K562 (cell line): Measurements from ENCODE around the gene ECI1. TPM values are rescaled to one million over a fixed set of nuclear protein-coding genes. Genes with fewer than 3 reads are reported as not detected.

ENCODE experiments used
- ATAC-seq: fragments of 200-7000 bp; cut with Tn5 transposase; 3 replicates; pipeline ENCODE4 v1.9.1; 2020; ENCODE audit warnings: moderate library complexity
- BruUV-seq: library from RNA; stranded (reverse); fragments of 400-500 nt; replicated peaks from 2 replicates; lab custom pipeline; 2021; lab: Mats Ljungman, UMichigan
- CTCF ChIA-PET: fragments of 300-600 bp; formaldehyde crosslinking; extraction: SDS; loops from one replicate; lab custom pipeline; 2021; ENCODE audit warnings: low intra/inter-chr PET ratio; lab: Yijun Ruan, JAX
- POLR2A ChIA-PET: fragments of 300-600, 350-650 bp; sonication (Branson Sonifier 250); formaldehyde crosslinking; extraction: SDS; loops from one replicate; lab custom pipeline; 2021; ENCODE audit warnings: antibody characterized with exemption, inconsistent platforms; lab: Yijun Ruan, JAX
- DNase-seq, 4 experiments: peaks; one replicate each; pipeline versions ENCODE4 v3.0.0 to v3.0.0-alpha.2; 2011 to 2018; ENCODE audit warnings: low spot score in 3 of 4, mixed read lengths in 3 of 4; ENCODE audit errors: extremely low read depth in 1 of 4
- FAIRE-seq: peaks from 2 replicates; lab custom pipeline; 2011; peaks lifted over from hg19 to GRCh38; lab: Jason Lieb, UNC
- H2AFZ ChIP-seq: 2 replicates; pipeline ENCODE4 v1.6.0; 2011; ENCODE audit warnings: low read depth, low read length, control low read depth, inconsistent platforms
- H3K27ac ChIP-seq: fragments of 200-600 bp; 3 replicates; pipeline ENCODE4 v1.8.0; 2011; ENCODE audit warnings: low read depth, mild to moderate bottlenecking, control low read depth, inconsistent platforms, low read length, moderate library complexity, mixed read lengths; ENCODE audit errors: extremely low read depth
- H3K27me3 ChIP-seq, 2 experiments: fragments of 300-600 bp in 1 of 2; 2 replicates in 1 of 2; 3 replicates in 1 of 2; pipeline versions ENCODE4 v1.6.0 to v1.8.0; 2011; ENCODE audit warnings: inconsistent platforms in 2 of 2, low read length in 2 of 2, mild to moderate bottlenecking in 1 of 2, mixed read lengths in 1 of 2, moderate library complexity in 1 of 2; ENCODE audit not compliant: control insufficient read depth in 2 of 2, insufficient read depth in 2 of 2
- H3K36me3 ChIP-seq: fragments of 300-600 bp; 3 replicates; pipeline ENCODE4 v1.8.0; 2011; ENCODE audit warnings: mild to moderate bottlenecking, low read length, inconsistent platforms; ENCODE audit not compliant: control insufficient read depth, insufficient read depth
- H3K4me1 ChIP-seq, 2 experiments: fragments of 200-600 bp in 1 of 2; replicated peaks in 1 of 2; 2 replicates in 1 of 2; 3 replicates in 1 of 2; pipeline versions ENCODE4 v1.5.1 to v1.8.0; 2011; ENCODE audit warnings: inconsistent platforms in 2 of 2, low read length in 2 of 2, mild to moderate bottlenecking in 1 of 2, mixed read lengths in 1 of 2, moderate library complexity in 1 of 2; ENCODE audit not compliant: control insufficient read depth in 2 of 2, insufficient read depth in 2 of 2
- H3K4me2 ChIP-seq: 2 replicates; pipeline ENCODE4 v1.6.1; 2011; ENCODE audit warnings: low read length, control low read depth, inconsistent platforms, mixed read lengths; ENCODE audit not compliant: insufficient read depth
- H3K4me3 ChIP-seq: fragments of 200-600 bp; sonication (generic), shearing (Covaris generic); 2 replicates; pipeline ENCODE4 v1.5.1; 2016; ENCODE audit warnings: control low read depth, inconsistent platforms
- H3K79me2 ChIP-seq: fragments of 200-600 bp; 3 replicates; pipeline ENCODE4 v1.8.0; 2011; ENCODE audit warnings: low read length, inconsistent platforms; ENCODE audit not compliant: control insufficient read depth, insufficient read depth
- H3K9ac ChIP-seq, 2 experiments: 2 replicates each; pipeline versions ENCODE4 v1.6.0 to v1.6.1; 2011; ENCODE audit warnings: low read depth in 2 of 2, low read length in 2 of 2, control low read depth in 1 of 2, inconsistent platforms in 1 of 2, mild to moderate bottlenecking in 1 of 2, mixed read lengths in 1 of 2; ENCODE audit not compliant: insufficient read depth in 1 of 2
- H3K9me1 ChIP-seq: one replicate; pipeline ENCODE4 v1.6.0; 2011; ENCODE audit warnings: inconsistent platforms, mild to moderate bottlenecking, low read length, moderate library complexity; ENCODE audit not compliant: control insufficient read depth, insufficient read depth
- H3K9me3 ChIP-seq: replicated peaks from 2 replicates; pipeline ENCODE4 v1.5.1; 2011; ENCODE audit warnings: low read depth, low read length, inconsistent platforms; ENCODE audit not compliant: control insufficient read depth, insufficient read depth
- H4K20me1 ChIP-seq: replicated peaks from 2 replicates; pipeline ENCODE4 v1.6.1; 2011; ENCODE audit warnings: low read length, inconsistent platforms, mixed read lengths; ENCODE audit not compliant: control insufficient read depth, insufficient read depth
- ARID1B ChIP-seq: fragments of 450-650 bp; IDR thresholded peaks from 2 replicates; pipeline ENCODE4 v1.6.1; 2016; ENCODE audit warnings: antibody characterized with exemption, mild to moderate bottlenecking, inconsistent platforms
- COPS2 ChIP-seq: fragments of 450-650 bp; conservative IDR thresholded peaks from 2 replicates; pipeline ENCODE4 v1.6.1; 2016; ENCODE audit warnings: mild to moderate bottlenecking, moderate library complexity
- CREBBP ChIP-seq: IDR thresholded peaks from one replicate; pipeline ENCODE4 v1.6.1; 2012; ENCODE audit warnings: low read depth, mild to moderate bottlenecking, control low read depth, inconsistent platforms, low read length
- FOXJ3 ChIP-seq: sonication (generic); formaldehyde crosslinking; IDR thresholded peaks from 2 replicates; pipeline ENCODE4 v1.4.0; 2020; ENCODE audit warnings: mild to moderate bottlenecking, missing genetic modification reagents
- NFIC ChIP-seq: fragments of 450-650 bp; IDR thresholded peaks from 2 replicates; pipeline ENCODE4 v1.6.1; 2017; ENCODE audit warnings: mild to moderate bottlenecking, inconsistent platforms
- RBFOX2 ChIP-seq: fragments of 200-400 bp; formaldehyde crosslinking; IDR thresholded peaks from 2 replicates; pipeline ENCODE4 v1.6.1; 2017; ENCODE audit warnings: low read depth, mild to moderate bottlenecking, low read length, moderate library complexity
- RFX7 ChIP-seq: fragments of 250-450 bp; sonication (Bioruptor Pico); IDR thresholded peaks from 2 replicates; pipeline ENCODE4 v1.5.1; 2021; ENCODE audit warnings: mild to moderate bottlenecking
- ZBTB49 ChIP-seq: sonication (generic); formaldehyde crosslinking; IDR thresholded peaks from 2 replicates; pipeline ENCODE4 v1.8.0; 2022; ENCODE audit warnings: missing genetic modification reagents, mild to moderate bottlenecking, borderline replicate concordance
- ZNF561 ChIP-seq: fragments of 450-650 bp; formaldehyde crosslinking; conservative IDR thresholded peaks from 2 replicates; pipeline ENCODE4 v1.4.0; 2020; ENCODE audit warnings: mild to moderate bottlenecking, moderate library complexity
- WGBS: fragments of 100-300 bp; shearing (Covaris generic); methylation state at CpG from one replicate; pipeline ENCODE4 v1.1.6; 2016; ENCODE audit warnings: low coverage, mixed read lengths; ENCODE audit not compliant: insufficient coverage; ENCODE audit errors: missing lambda C conversion rate; 5-methylcytosine and 5-hydroxymethylcytosine counted together
- in situ Hi-C: fragments of 300-500 bp; cut with MboI; formaldehyde crosslinking; loops from 4 replicates; pipeline ENCODE4 v1.15.0; 2018; ENCODE audit warnings: inconsistent platforms, mixed read lengths
- intact Hi-C: fragments of 100-400 bp; cut with micrococcal nuclease; formaldehyde crosslinking; loops from 2 replicates; pipeline ENCODE4 v1.14.2; 2022
- polyA plus RNA-seq, 8 experiments: library from polyadenylated mRNA; depleted of rRNA in 4 of 8; stranded (reverse) in 5 of 8; unstranded in 3 of 8; fragments of >200 nt; fragmentation: Nextera tagmentation in 2 of 8; fragmentation: Illumina TruSeq in 1 of 8; extraction: Ambion mirVana in 2 of 8; extraction: Trizol in 1 of 8; gene quantifications; 2 replicates each; pipeline versions ENCODE4 v1.2.1 to v1.2.3, GENCODE V29; 2011 to 2014; ENCODE audit warnings: inconsistent platforms in 1 of 8, missing spikeins in 1 of 8
- total RNA-seq, 7 experiments: library from RNA; depleted of rRNA in 6 of 7; stranded (reverse); fragments of >200 nt in 6 of 7; fragmentation: Illumina TruSeq in 2 of 7; extraction: Trizol in 2 of 7; gene quantifications; 2 replicates each; pipeline versions ENCODE4 v1.2.1 to v1.2.3, GENCODE V29; 2011 to 2021; ENCODE audit warnings: low replicate concordance in 1 of 7
- TF ChIP-seq, protein P1 (sequence below): IDR thresholded peaks from 2 replicates; pipeline ENCODE4 v1.6.1; 2016; ENCODE audit warnings: missing genetic modification characterization, missing compliant biosample characterization

Gene ECI1
- total and polyA plus RNA-seq, 9 of the 15 experiments (the other 6 are each of a cell fraction or from before 2014, with no cell fraction given), result 4.7 to 189 (median 54.0) TPM

GRCh38 chr16:2229091-2229490, 22.3 kb downstream of the ECI1 start (continued):
- TF ChIP-seq, protein P1, sequence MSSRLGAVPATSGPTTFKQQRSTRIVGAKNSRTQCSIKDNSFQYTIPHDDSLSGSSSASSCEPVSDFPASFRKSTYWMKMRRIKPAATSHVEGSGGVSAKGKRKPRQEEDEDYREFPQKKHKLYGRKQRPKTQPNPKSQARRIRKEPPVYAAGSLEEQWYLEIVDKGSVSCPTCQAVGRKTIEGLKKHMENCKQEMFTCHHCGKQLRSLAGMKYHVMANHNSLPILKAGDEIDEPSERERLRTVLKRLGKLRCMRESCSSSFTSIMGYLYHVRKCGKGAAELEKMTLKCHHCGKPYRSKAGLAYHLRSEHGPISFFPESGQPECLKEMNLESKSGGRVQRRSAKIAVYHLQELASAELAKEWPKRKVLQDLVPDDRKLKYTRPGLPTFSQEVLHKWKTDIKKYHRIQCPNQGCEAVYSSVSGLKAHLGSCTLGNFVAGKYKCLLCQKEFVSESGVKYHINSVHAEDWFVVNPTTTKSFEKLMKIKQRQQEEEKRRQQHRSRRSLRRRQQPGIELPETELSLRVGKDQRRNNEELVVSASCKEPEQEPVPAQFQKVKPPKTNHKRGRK, result no peak
- TF ChIP-seq RFX7 (CRISPR knock-in tag), result no peak

DNA sequence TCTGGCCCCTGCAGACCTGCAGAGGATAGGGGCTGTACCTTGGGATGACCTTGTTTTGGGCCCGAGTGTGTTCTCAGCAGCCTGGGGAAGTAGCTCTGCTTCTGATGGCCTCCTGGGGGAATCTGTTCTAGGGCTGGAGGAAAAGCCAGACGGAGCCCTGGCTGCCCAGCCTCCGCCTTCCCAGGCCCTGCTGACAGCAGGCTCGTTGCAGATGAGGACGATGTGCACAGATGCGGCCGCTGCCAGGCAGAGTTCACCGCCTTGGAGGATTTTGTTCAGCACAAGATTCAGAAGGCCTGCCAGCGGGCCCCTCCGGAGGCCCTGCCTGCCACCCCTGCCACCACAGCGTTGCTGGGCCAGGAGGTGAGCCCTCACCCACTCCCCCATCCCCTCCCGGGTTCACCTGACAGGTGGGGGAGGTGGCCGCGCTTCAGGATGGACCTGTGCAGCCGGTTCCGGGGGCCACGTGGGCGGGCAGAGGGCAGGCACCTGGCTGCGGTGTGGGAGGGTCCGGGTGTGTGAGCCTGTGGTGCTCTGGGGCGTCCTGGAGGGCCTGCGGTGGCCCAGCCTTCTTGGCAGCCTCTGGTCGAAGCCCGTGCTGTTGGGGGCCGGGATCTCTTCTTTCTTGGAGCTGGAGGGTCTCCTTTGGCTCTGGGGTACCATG, 23.1 kb downstream of the ECI1 start:
- Histone ChIP-seq H3K4me3 (no peak overlapping the region), H3K9ac (peak overlapping the region in 1 of 2 experiments; percentile 40; a peak in 1 of 4 replicates)

More for the DNA sequence above, 23.1 kb downstream of the ECI1 start:
- no peak for ATAC-seq
- Histone ChIP-seq H4K20me1 (peaks cover 11% of the 10 kb centered on the region), H3K79me2 (peaks cover 53% of the 10 kb centered on the region), H2AFZ (no peak overlapping the region), H3K4me2 (no peak overlapping the region), H3K9me1 (no peaks in the 10 kb centered on the region), H3K9me3 (no peaks in the 10 kb centered on the region), H3K27ac (no peak overlapping the region), H3K4me1 (peaks cover 6 to 61% of the 10 kb centered on the region in 2 experiments; a peak in 3 of 5 replicates), H3K27me3 (no peaks in the 10 kb centered on the region), H3K36me3 (peaks cover 81% of the 10 kb centered on the region; the same call in 1 of the 3 replicates)
- no peak for DNase-seq
- 89% methylated on average over 17 of the region's 25 CpGs for WGBS
- ChIA-PET POLR2A (interaction anchor here (1.4 to 3.5 kb wide), 2 partner anchors 13 to 19 kb away, joined by 3 to 12 read pairs; partner anchors contain the start of gene PGP), CTCF (no interaction called here)
- BruUV-seq, result no TSS peak
- no peak for FAIRE-seq
- intact Hi-C loops (no loop called here), in situ Hi-C loops (no loop called here)
- TF ChIP-seq ZNF561 (CRISPR knock-in tag) (no peak), ZBTB49 (CRISPR knock-in tag) (no peak), FOXJ3 (CRISPR knock-in tag) (no peak), CREBBP (no peak), COPS2 (no peak), NFIC (no peak), RBFOX2 (peak; percentile 56), ARID1B (no peak)
- TF ChIP-seq, all 486 proteins: peak for 1
